ENCODE data around the gene TUBB8.

DNA sequence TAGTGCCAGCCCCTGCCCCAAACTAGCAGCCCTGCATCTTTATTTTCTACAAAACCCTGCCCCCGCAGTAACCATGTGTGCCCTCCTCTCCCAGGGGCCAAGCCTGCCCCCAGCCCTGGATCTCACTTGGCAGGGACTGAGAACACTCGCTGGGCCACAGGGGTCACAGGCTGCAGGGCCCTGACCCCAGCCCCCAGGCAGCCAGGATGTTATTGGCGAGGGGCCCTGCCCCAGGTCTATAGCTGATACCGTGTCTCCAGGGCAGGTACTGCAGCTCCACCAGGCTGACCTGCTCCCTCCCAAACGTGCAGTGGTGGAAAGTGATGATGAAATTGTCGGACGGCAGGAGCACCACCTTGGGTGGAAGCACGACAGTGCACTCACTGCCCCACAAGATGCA, 35.9 kb upstream of the TUBB8 start:
- no peak for TF ChIP-seq EP300 (IDR thresholded peaks at IDR 0.05)
- TF ChIP-seq, protein P1, sequence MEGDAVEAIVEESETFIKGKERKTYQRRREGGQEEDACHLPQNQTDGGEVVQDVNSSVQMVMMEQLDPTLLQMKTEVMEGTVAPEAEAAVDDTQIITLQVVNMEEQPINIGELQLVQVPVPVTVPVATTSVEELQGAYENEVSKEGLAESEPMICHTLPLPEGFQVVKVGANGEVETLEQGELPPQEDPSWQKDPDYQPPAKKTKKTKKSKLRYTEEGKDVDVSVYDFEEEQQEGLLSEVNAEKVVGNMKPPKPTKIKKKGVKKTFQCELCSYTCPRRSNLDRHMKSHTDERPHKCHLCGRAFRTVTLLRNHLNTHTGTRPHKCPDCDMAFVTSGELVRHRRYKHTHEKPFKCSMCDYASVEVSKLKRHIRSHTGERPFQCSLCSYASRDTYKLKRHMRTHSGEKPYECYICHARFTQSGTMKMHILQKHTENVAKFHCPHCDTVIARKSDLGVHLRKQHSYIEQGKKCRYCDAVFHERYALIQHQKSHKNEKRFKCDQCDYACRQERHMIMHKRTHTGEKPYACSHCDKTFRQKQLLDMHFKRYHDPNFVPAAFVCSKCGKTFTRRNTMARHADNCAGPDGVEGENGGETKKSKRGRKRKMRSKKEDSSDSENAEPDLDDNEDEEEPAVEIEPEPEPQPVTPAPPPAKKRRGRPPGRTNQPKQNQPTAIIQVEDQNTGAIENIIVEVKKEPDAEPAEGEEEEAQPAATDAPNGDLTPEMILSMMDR (IDR thresholded peaks at IDR 0.05) = no peak
- TF ChIP-seq POLR2AphosphoS5 (IDR thresholded peaks at IDR 0.05) = no peak
- no peak for TF ChIP-seq POLR2A (IDR thresholded peaks at IDR 0.05)

Measured in upper lobe of left lung (tissue), 4 donors.